Activated T-helper 9 cell treated with anti-CD3 and anti-CD28 coated beads, Interleukin-2, amount 50 U/mL, for 16 hours (primary cell): ENCODE data around the gene TBCB.
"Not testable (repeated sequence)": the region's sequence is repeated elsewhere in the genome, so short reads cannot be mapped to it uniquely, and the experiment has no call there.

Experiments
- DNase-seq: peaks from one replicate; pipeline ENCODE4 v3.0.0-alpha.2; 2020; ENCODE audit warnings: low read depth

TBCB gene

DNA sequence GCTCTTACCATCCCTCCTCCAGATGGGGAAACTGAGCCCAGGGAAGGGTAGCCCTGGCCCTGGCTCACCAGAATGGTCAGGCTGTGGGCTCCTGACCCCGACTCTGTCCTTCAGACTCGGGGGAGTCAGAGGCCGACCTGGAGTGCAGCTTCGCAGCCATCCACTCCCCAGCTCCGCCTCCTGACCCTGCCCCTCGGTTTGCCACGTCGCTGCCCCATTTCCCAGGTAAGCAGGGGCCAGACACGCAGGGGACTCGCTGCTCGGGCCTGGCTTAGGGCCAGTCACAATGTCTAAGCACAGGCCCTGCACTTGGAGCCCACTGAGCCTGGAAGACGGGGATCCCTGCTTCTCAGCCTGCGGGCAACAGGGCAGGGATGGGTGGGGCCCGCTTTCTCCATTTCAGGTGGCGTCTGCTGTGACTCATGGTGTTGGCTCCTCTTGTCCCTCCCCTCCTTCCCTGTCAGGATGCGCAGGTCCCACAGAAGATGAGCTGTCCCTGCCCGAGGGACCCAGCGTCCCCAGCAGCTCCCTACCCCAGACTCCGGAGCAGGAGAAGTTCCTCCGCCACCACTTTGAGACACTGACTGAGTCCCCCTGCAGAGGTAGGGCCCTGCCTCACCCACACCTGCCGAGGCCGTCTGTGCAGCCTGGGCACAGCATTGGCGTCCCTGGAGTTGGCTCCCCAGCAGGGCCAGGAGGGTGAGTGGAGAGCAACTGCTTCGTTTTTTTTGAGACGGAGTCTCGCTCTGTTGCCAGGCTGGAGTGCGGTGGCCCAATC lies 13.5 kb upstream of the TBCB start:
- DNase-seq, result no peak

DNA sequence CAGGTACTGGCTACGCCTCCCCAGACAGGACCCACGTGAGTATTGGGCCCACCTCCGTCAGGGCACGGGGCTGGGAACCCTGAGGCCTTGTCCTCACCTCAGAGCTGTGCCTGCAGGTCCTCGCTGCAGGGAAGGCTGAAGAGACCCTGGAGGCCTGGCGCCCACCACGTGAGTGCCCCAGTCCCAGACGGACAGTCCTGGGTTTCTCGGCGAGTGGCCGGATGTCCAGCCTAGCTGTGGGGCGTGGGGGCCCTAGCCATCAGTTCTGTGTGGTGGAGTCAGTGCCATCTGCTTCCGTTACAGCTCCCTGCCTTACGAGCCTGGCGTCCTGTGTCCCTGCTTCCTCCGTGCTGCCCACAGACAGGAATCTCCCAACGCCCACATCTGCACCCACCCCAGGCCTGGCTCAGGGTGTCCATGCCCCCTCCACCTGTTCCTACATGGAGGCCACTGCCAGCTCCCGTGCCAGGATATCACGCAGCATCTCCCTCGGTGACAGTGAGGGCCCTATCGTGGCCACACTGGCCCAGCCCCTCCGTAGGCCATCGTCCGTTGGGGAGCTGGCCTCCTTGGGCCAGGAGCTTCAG lies 12.1 kb upstream of the TBCB start:
- DNase-seq, result no peak

DNA sequence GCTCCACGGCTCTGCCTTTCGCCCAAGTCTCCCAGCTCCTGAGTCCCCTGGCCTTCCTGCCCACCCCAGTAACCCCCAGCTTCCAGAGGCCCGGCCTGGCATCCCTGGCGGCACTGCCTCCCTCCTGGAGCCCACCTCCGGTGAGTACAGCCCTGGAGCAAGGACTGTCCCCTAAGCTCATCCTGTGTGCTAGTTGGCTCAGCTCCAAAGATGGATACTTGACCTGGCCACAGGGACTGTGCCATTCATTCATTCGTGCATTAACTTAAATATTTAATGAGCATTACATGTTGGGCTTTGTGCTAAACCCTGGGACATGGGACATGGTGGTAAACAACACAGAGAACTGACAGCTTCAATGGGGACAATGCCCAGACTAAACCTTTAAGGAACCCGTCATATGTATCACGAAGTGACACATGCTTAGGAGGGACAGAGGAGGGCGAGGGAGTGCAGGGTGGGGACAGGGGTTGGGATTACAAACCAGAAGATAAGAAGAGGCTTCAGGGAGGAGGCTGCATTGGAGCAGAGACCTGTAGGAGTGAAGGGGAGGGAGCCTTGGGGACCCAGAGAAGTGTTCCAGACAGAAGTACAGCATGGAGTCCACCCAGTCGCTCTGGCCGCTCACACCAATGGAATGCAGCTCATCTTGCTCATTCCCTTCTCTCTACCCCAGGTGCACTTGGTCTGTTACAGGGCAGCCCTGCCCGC lies 11.3 kb upstream of the TBCB start:
- DNase-seq, result no peak

GRCh38 chr19:36106441-36106840 lies 8.8 kb upstream of the TBCB start:
- DNase-seq, result no peak

GRCh38 chr19:36106991-36107390 lies 8.3 kb upstream of the TBCB start:
- no peak for DNase-seq

- no peak for DNase-seq
These were observed 6.6 kb upstream of the TBCB start for GRCh38 chr19:36108684-36109083.

DNA sequence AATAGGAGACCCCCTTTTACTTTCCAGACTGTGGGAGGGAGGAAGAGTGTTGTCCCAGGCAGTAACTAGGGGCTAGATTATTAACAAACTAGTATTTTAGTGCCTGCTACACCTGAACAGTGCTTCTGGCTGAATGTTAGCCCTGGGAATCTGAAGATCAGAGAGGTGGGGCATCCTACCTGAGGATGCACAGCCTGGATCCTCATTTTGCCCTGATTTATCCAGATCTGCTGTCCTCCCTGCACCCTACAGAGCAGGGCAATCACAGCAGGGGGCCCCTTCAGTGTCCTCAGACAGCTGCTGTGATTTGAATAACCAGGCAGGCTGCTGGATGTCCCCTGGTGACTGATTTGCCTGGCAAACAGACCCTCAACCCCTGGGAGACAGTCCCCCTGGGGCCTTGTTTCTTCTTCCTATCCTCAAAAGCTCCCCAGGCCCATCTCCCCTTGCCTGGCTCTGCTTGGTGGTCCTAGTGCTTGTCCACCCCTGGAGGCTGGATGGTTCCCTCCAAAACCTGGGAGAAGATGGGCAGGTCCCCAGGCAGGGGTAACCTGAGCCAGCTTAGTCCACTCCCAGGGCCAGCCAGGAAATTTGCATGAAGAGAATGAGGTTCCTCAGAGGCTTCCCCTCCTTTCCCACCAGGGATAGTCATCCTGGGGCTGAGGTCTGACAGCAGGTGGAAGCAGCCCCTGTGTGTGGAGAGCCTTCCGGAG lies 4.6 kb upstream of the TBCB start, which contains the start of gene OVOL3:
Gene OVOL3 (plus strand): TSS at position 657 of the 713 bp plus-strand sequence. CDS start 60 bp downstream, outside the sequence.
- no peak for DNase-seq

- no peak for DNase-seq
These were observed 4.1 kb upstream of the TBCB start for GRCh38 chr19:36111200-36111539.

DNA sequence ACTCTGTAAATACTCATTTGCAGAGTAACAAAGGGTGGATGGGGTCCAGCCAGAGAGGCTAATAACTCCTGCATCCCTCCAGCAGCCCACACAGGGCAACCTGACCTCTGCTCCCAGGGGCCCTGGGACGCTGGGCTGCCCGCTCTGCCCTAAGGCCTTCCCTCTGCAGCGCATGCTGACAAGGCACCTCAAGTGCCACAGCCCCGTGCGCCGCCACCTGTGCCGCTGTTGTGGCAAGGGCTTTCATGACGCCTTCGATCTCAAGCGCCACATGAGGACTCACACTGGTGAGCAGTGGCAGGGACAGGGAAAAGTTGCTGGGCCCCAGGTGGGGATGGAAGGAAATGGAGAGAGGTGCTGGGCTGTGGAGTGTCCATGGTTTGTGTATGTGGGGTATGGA lies 2.6 kb upstream of the TBCB start:
- no peak for DNase-seq

DNA sequence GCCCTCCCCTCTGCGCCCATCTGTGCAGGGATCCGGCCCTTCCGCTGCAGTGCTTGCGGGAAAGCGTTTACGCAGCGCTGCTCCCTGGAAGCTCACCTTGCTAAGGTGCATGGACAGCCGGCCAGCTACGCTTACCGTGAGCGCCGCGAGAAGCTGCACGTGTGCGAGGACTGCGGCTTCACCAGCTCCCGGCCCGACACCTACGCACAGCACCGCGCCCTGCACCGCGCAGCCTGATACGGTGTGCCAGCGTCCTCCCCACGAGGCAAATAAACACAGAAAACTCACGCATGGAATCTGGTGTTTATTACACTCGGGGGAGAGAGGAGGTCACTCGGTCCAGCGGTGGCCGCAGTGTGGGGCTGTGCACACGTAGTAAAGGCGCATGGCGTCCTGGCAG lies 1.8 kb upstream of the TBCB start:
- DNase-seq, result no peak

GRCh38 chr19:36113894-36114720 lies 1.2 kb upstream of the TBCB start:
- peak; percentile 8 for DNase-seq

- DNase-seq, result peak; percentile 96
These were observed 381 bp upstream of the TBCB start, which contains the start of gene POLR2I for GRCh38 chr19:36114721-36115452. TSS of gene POLR2I (minus strand) at chr19:36114875. CDS start at chr19:36114856, 19 bp downstream.

DNA sequence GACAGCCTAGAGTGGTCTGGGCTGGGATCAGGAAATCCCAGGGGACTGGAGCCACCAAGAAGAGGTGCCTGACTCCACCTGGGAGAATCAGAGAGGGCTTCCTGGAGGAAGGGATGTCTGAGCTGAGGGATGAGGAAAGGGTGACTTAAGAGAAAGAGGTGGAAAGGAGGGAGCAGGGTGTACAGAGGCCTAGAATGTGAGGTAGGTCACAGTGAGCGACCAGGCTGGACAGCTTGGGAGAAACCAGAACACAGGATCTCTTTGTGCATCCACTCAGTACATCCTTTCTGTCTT lies 1.0 kb downstream of the TBCB start:
- DNase-seq, result no peak

- no peak for DNase-seq
These were observed 5.1 kb downstream of the TBCB start for GRCh38 chr19:36120092-36120983.

DNA sequence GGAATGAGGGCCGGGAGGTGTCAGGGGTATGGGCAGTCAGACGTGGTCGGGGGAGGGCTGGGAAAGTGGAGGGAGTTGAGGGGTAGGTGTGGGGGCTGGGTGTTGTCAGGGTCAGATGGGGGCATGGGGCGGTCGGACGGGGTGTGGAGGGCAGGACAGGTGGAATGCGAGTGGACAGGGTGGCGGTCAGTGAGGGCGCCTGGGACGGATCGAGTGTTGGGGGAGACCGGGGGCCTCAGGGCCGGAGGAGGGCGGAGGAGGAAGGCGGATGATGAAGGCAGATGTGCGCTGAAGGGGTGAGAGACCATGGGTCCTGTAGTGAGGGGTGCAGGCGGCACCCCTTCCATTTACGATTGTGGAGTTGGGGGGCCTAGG lies 5.7 kb downstream of the TBCB start:
- DNase-seq, result no peak

GRCh38 chr19:36121486-36122124 lies 6.3 kb downstream of the TBCB start:
- no peak for DNase-seq

DNA sequence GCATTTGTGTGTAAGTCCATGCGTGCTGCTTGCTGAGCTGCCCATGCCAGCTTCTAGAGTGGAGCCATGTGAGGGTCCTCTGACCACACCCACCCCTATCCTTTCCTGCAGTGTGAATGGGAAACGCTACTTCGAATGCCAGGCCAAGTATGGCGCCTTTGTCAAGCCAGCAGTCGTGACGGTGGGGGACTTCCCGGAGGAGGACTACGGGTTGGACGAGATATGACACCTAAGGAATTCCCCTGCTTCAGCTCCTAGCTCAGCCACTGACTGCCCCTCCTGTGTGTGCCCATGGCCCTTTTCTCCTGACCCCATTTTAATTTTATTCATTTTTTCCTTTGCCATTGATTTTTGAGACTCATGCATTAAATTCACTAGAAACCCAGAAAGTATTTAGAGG lies 10.3 kb downstream of the TBCB start:
- DNase-seq, result no peak

GRCh38 chr19:36128392-36128736 lies 13.1 kb downstream of the TBCB start:
- DNase-seq, result no peak

GRCh38 chr19:36131221-36131620 lies 16.0 kb downstream of the TBCB start:
- DNase-seq, result not testable (repeated sequence)

- not testable (repeated sequence) for DNase-seq
These were observed 19.6 kb downstream of the TBCB start for GRCh38 chr19:36134867-36135266.
